ENCODE data around the gene GH1.
"Not testable (repeated sequence)": the region's sequence is repeated elsewhere in the genome, so short reads cannot be mapped to it uniquely, and the experiment has no call there.

DNA sequence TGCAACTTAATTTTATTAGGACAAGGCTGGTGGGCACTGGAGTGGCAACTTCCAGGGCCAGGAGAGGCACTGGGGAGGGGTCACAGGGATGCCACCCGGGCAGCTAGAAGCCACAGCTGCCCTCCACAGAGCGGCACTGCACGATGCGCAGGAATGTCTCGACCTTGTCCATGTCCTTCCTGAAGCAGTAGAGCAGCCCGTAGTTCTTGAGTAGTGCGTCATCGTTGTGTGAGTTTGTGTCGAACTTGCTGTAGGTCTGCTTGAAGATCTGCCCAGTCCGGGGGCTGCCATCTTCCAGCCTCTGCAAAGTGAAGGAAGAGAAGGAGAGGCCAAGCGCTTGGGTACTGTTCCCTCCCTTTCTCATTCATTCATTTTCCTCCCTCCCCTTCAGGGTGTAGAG is 1.4 kb downstream of the GH1 start:
- TF ChIP-seq POLR2AphosphoS5 (IDR thresholded peaks at IDR 0.05; ENCODE audit: low read depth, low read length); TAF1 (IDR thresholded peaks at IDR 0.05; ENCODE audit: borderline replicate concordance, low read depth, low read length); POLR2A (IDR thresholded peaks at IDR 0.05; ENCODE audit: low read depth, low read length): not testable (repeated sequence)
